SK-N-MC (cell line): ENCODE data around the gene OR4A15.

Source experiments
- EZH2 ChIP-seq: fragments of 200-600 bp; sonication (generic); IDR thresholded peaks from one replicate; pipeline ENCODE4 v1.6.1; 2017; ENCODE audit warnings: antibody characterized with exemption
- POLR2AphosphoS5 ChIP-seq: IDR thresholded peaks from 2 replicates; pipeline ENCODE4 v1.6.1; 2012; ENCODE audit warnings: mild to moderate bottlenecking, low read depth, low read length, borderline replicate concordance

GRCh38 chr11:55367674-55368073, at the start of gene OR4A15:
- TF ChIP-seq EZH2 (no peak), POLR2AphosphoS5 (no peak)
